ENCODE results near the gene REEP2. TPM values are rescaled to one million over a fixed set of nuclear protein-coding genes. Genes with fewer than 3 reads are reported as not detected.

Gene REEP2
- total RNA-seq, 3 donors from 2014 or later, result 0.88 to 2.7 (median 0.98) TPM

DNA sequence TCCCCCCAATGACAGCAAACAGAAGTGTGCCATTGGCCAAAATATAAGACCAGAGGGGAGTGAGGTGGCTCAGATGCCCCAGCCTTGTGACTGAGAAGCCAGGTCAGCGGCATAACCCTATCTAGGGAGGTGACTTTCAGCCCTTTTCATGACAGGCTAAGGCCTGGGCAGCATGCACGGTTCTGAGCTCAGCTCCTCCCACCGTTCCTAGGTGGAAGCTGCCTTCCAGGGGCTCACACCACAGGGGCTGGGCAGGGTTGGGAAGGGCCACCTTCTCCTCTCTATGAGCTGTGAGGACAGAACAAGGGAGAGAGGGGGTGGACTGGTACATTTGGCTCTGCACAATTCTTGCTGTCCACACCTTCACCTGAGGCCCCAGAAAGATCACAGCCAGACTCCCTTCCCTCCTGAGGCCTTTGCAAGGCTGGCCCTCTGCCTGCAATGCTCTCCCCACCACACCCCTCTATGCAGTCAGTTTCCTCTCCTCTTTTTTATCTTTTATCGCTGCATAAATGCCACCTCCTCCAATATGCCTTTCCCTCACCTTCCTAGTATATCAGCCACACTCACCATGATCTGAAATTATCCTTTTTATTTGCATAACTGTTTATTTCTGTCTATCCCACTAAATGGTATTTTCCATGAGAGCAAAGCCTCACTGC lies 21.3 kb downstream of the REEP2 start:
- Histone ChIP-seq H3K27me3 (no peaks in the 10 kb centered on the region), H3K27ac (peak overlapping the region in 1 of 2 donors; percentile 62), H3K9me3 (no peaks in the 10 kb centered on the region), H3K36me3 (no peaks in the 10 kb centered on the region), H3K4me1 (peaks cover 5 to 6% of the 10 kb centered on the region in 2 donors), H3K4me3 (no peak overlapping the region)
- no peak for DNase-seq (ENCODE audit: low spot score in 2 of 2)
- intact Hi-C loops (cut with DNase I; ENCODE audit: low total_unique reads), result no loop called here
- TF ChIP-seq POLR2AphosphoS5 (IDR thresholded peaks at IDR 0.05) (no peak), POLR2A (IDR thresholded peaks at IDR 0.05) (no peak)
- TF ChIP-seq, protein P1, sequence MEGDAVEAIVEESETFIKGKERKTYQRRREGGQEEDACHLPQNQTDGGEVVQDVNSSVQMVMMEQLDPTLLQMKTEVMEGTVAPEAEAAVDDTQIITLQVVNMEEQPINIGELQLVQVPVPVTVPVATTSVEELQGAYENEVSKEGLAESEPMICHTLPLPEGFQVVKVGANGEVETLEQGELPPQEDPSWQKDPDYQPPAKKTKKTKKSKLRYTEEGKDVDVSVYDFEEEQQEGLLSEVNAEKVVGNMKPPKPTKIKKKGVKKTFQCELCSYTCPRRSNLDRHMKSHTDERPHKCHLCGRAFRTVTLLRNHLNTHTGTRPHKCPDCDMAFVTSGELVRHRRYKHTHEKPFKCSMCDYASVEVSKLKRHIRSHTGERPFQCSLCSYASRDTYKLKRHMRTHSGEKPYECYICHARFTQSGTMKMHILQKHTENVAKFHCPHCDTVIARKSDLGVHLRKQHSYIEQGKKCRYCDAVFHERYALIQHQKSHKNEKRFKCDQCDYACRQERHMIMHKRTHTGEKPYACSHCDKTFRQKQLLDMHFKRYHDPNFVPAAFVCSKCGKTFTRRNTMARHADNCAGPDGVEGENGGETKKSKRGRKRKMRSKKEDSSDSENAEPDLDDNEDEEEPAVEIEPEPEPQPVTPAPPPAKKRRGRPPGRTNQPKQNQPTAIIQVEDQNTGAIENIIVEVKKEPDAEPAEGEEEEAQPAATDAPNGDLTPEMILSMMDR (IDR thresholded peaks at IDR 0.05), result no peak

DNA sequence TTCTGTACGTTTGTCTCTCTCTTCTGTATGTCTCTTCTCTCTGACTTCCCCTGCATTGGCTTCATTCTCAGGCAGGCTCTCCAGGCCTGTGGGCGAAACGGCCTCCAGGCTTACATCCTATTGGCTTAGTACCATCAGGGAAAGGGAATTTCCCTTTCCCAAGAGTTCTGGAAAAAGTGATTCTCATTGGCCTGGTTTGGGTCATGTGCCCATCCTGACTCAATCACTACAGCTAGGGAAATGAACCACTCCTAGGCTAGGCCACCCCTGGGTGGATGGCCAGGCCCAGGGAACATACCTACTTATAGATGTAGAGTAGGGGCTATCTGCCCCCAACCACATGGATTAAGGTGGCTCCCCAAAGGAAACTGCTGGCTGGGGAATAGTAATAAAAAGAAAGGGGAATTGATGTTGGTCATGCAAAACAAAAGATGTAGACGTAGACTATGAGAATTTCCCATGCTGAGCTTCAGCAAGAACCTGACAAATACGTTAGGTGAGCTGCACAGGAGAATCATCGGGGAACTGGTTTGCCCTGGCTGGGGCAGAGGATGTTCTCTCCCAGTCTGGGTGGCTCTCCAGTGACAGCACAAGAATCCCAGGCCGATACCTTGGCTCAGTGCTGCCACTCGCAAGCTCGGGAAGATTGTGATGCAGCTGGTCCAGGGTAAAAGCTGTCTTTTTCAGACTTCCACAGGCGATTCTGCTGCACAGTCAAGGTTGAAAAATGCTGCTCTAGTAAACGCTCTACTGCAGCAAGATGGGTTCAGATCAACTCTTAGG lies 22.7 kb downstream of the REEP2 start:
- no peaks in the 10 kb centered on the region for H3K27me3 ChIP-seq
- peak overlapping the region; percentile 55 to 62 for H3K27ac ChIP-seq
- no peaks in the 10 kb centered on the region for H3K36me3 ChIP-seq
- DNase-seq (ENCODE audit: low spot score in 2 of 2), result no peak
- TF ChIP-seq, protein P1 (IDR thresholded peaks at IDR 0.05), result no peak
- TF ChIP-seq POLR2AphosphoS5 (IDR thresholded peaks at IDR 0.05) (peak in 1 of 3 donors; percentile 35), POLR2A (IDR thresholded peaks at IDR 0.05) (no peak)
- peaks cover 5 to 6% of the 10 kb centered on the region in 2 donors for H3K4me1 ChIP-seq
- H3K9me3 ChIP-seq, result no peaks in the 10 kb centered on the region
- H3K4me3 ChIP-seq, result no peak overlapping the region
- intact Hi-C loops (cut with DNase I; ENCODE audit: low total_unique reads), result no loop called here

DNA sequence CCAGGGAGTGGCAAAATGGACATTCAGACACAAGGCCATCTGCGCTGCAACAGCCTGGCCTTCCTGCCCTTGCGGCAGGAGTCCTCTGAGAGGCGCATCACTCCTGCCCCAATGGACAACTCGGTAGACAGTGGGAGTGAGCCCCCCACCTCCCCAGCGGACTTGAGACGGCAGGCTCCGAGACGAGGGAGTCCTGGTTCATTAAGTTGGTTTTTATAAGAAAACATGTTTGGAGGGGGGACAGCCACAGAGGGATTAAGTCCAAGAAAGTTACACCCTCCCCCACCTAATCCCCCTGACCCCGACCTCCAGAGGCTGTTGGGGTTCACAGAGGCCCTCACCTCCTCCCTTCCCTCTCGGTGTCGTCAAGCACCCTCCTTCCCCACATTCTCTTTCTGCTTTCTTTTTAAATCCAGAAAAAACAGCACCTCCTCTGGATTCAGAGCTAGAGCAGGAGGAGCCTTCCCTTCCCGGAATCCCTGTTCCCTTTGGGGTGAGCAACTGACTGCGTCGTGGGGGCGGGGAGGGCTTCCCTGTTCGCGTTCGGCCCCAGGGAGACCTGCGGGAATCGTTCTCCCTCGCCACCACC lies 24.7 kb downstream of the REEP2 start:
- H3K9me3 ChIP-seq, result no peaks in the 10 kb centered on the region
- H3K4me1 ChIP-seq, result peaks cover 5 to 11% of the 10 kb centered on the region in 2 donors
- peak in 1 of 2 donors; percentile 51 for DNase-seq (ENCODE audit: low spot score in 2 of 2)
- H3K27me3 ChIP-seq, result no peaks in the 10 kb centered on the region
- no peaks in the 10 kb centered on the region for H3K36me3 ChIP-seq
- H3K27ac ChIP-seq, result peak overlapping the region; percentile 97 to 99
- no peak for TF ChIP-seq POLR2A (IDR thresholded peaks at IDR 0.05)
- H3K4me3 ChIP-seq, result peak overlapping the region; percentile 78 to 83 (median 81)
- intact Hi-C loops (cut with DNase I; ENCODE audit: low total_unique reads), result no loop called here

DNA sequence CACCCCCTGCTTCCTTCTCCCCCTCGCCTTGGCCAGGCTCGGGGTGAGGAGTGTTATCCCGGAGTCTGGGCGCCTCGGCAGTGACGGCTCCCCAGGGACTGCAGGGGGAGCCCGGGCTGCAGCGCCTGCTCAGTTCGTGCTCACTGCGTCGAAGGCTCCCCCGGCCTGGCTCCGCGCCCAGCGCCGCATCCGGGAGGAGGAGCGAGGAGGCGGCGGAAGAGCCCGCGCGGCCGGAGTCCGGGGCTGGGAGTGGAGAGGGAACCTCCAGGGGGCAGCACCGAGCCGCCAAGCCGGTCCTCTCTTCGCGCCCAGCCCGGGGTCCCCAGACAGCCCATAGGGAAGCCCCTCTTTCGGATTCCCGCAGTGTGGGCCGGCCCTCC lies 25.1 kb downstream of the REEP2 start:
- peak; percentile 77 for TF ChIP-seq POLR2A (IDR thresholded peaks at IDR 0.05)
- TF ChIP-seq, protein P1 (IDR thresholded peaks at IDR 0.05), result peak; percentile 78 to 97 (median 91)
- TF ChIP-seq POLR2AphosphoS5 (IDR thresholded peaks at IDR 0.05), result peak; percentile 90 to 94 (median 92)
- intact Hi-C loops (cut with DNase I; ENCODE audit: low total_unique reads), result no loop called here
- H3K9me3 ChIP-seq, result no peaks in the 10 kb centered on the region
- H3K27ac ChIP-seq, result peak overlapping the region; percentile 97 to 99
- H3K4me3 ChIP-seq, result peak overlapping the region; percentile 78 to 83 (median 81)
- H3K36me3 ChIP-seq, result no peaks in the 10 kb centered on the region
- peaks cover 5 to 11% of the 10 kb centered on the region in 2 donors for H3K4me1 ChIP-seq
- no peaks in the 10 kb centered on the region for H3K27me3 ChIP-seq
- DNase-seq (ENCODE audit: low spot score in 2 of 2), result peak; percentile 93 to 96

DNA sequence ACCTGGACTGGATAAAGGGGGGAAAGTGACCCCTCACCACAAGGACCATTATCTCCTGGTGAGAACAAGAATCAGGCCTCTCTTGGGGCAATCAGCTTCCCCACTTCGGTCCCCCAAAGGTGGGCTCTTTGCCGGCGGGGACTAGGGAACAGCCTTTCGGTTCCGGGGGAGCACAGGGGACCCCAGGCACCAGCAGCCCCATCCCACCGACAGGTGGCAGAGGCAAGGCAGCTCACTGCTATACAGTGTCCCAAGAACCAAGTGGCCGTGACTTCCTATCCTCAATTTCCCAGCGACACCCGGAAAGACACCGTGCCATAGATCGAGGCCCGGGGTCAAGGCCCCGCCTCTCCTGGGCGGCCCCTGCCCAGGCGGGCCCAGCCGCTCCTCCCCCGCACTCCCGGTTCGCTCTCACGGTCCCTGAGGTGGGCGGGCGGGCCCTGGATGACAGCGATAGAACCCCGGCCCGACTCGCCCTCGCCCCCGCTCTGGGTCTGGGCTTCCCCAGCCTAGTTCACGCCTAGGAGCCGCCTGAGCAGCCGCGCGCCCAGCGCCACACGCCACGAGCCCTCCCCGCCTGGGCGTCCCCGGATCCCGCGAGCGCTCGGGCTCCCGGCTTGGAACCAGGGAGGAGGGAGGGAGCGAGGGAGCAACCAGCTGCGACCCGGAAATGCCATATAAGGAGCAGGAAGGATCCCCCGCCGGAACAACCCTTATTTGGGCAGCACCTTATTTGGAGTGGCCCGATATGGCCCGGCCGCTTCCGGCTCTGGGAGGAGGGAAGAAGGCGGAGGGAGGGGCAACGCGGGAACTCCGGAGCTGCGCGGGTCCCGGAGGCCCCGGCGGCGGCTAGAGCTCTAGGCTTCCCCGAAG lies 25.8 kb downstream of the REEP2 start:
- intact Hi-C loops (cut with DNase I; ENCODE audit: low total_unique reads), result no loop called here
- Histone ChIP-seq H3K9me3 (no peaks in the 10 kb centered on the region), H3K27ac (peak overlapping the region; percentile 97 to 99), H3K4me3 (peak overlapping the region; percentile 78 to 83 (median 81)), H3K27me3 (no peaks in the 10 kb centered on the region), H3K4me1 (peaks cover 7 to 11% of the 10 kb centered on the region in 2 donors), H3K36me3 (no peaks in the 10 kb centered on the region)
- TF ChIP-seq POLR2AphosphoS5 (IDR thresholded peaks at IDR 0.05) (peak; percentile 59 to 86 (median 67)), POLR2A (IDR thresholded peaks at IDR 0.05) (peak; percentile 65)
- TF ChIP-seq, protein P1 (IDR thresholded peaks at IDR 0.05), result peak; percentile 21 to 76 (median 32)
- DNase-seq (ENCODE audit: low spot score in 2 of 2), result peak; percentile 96 to 98
